Body of pancreas (tissue), 4 donors: ENCODE data around the gene PWP1. TPM values are rescaled to one million over a fixed set of nuclear protein-coding genes. Genes with fewer than 3 reads are reported as not detected.

ENCODE experiments used
- ATAC-seq: fragments of 150-250 bp; one replicate; pipeline ENCODE4 v1.9.1; 2016
- DNase-seq, 4 donors: peaks; one replicate each; pipeline ENCODE4 v3.0.0-alpha.2; 2019
- H3K27ac ChIP-seq, 4 donors: fragments of 200-600 bp; sonication (generic); 1 replicate in 3 of 4; 2 replicates in 1 of 4; pipeline versions ENCODE4 v1.5.1 to v1.6.1; 2016 to 2019; ENCODE audit warnings: mild to moderate bottlenecking in 1 of 4, mixed read lengths in 1 of 4, moderate library complexity in 1 of 4
- H3K27me3 ChIP-seq, 2 donors: fragments of 200-600 bp; sonication (generic); one replicate each; pipeline ENCODE4 v1.6.0; 2016; ENCODE audit warnings: mild to moderate bottlenecking in 1 of 2
- H3K36me3 ChIP-seq, 2 donors: fragments of 200-600 bp; sonication (generic); replicated peaks in 1 of 2; 2 replicates each; pipeline ENCODE4 v1.5.1; 2016; ENCODE audit warnings: low read depth in 2 of 2; ENCODE audit not compliant: insufficient read depth in 1 of 2
- H3K4me1 ChIP-seq: fragments of 200-600 bp; sonication (generic); one replicate; pipeline ENCODE4 v1.6.0; 2016
- H3K4me3 ChIP-seq, 2 donors: fragments of 200-600 bp; sonication (generic); 1 replicate in 1 of 2; 2 replicates in 1 of 2; pipeline ENCODE4 v1.5.1; 2016 to 2019
- H3K9me3 ChIP-seq, 3 donors: fragments of 200-600 bp; sonication (generic); 1 replicate in 2 of 3; 2 replicates in 1 of 3; pipeline ENCODE4 v1.5.1; 2016
- CTCF ChIP-seq, 7 experiments: fragments of 450-650 bp in 4 of 7; fragments of 200-600 bp in 3 of 7; sonication (generic) in 3 of 7; IDR thresholded peaks; one replicate each; pipeline ENCODE4 v1.5.1; 2016 to 2019; ENCODE audit warnings: antibody characterized with exemption in 7 of 7
- POLR2A ChIP-seq, 3 donors: fragments of 450-650 bp; IDR thresholded peaks; one replicate each; pipeline ENCODE4 v1.6.1; 2016; ENCODE audit warnings: antibody characterized with exemption in 3 of 3, mild to moderate bottlenecking in 2 of 3
- WGBS, 2 donors: methylation state at CpG; one replicate each; pipeline ENCODE4 v1.1.5; 2017; 5-methylcytosine and 5-hydroxymethylcytosine counted together
- intact Hi-C: fragments of 100-400 bp; cut with DNase I; formaldehyde crosslinking; loops from one replicate; pipeline ENCODE4 v1.15.1; 2023
- total RNA-seq, 2 donors: library from RNA; depleted of rRNA; stranded (reverse); fragments of >200 nt; gene quantifications; one replicate each; pipeline ENCODE4 v1.1.0, GENCODE V29; 2016

The PWP1 gene
- total RNA-seq, 2 donors from 2014 or later, result 48.8 to 97.9 TPM

GRCh38 chr12:107646436-107646835 lies 39.2 kb upstream of the PWP1 start:
- TF ChIP-seq CTCF (IDR thresholded peaks at IDR 0.05), result no peak
- TF ChIP-seq POLR2A (IDR thresholded peaks at IDR 0.05), result no peak
- H3K4me1 ChIP-seq, result no peaks in the 10 kb centered on the region
- intact Hi-C loops, result no loop called here
- DNase-seq (no peak), ATAC-seq (no peak)
- no peaks in the 10 kb centered on the region for H3K9me3 ChIP-seq
- WGBS, 2 donors, result 88 to 93% methylated on average over 6 to 7 of the region's 7 CpGs
- no peak overlapping the region for H3K4me3 ChIP-seq
- no peaks in the 10 kb centered on the region for H3K27me3 ChIP-seq
- no peaks in the 10 kb centered on the region for H3K36me3 ChIP-seq
- H3K27ac ChIP-seq, result no peak overlapping the region

GRCh38 chr12:107649661-107650061 lies 35.9 kb upstream of the PWP1 start:
- no peaks in the 10 kb centered on the region for H3K36me3 ChIP-seq
- no peak for ATAC-seq
- TF ChIP-seq CTCF (IDR thresholded peaks at IDR 0.05) (no peak), POLR2A (IDR thresholded peaks at IDR 0.05) (no peak)
- intact Hi-C loops, result no loop called here
- no peaks in the 10 kb centered on the region for H3K9me3 ChIP-seq
- H3K4me1 ChIP-seq, result no peaks in the 10 kb centered on the region
- H3K4me3 ChIP-seq, result no peak overlapping the region
- WGBS, 2 donors, result 17 to 58% methylated on average over 4 of the region's 4 CpGs
- H3K27ac ChIP-seq, result no peak overlapping the region
- DNase-seq, result no peak
- no peaks in the 10 kb centered on the region for H3K27me3 ChIP-seq

GRCh38 chr12:107650977-107651376 lies 34.6 kb upstream of the PWP1 start:
- no peak for ATAC-seq
- TF ChIP-seq CTCF (IDR thresholded peaks at IDR 0.05) (no peak), POLR2A (IDR thresholded peaks at IDR 0.05) (no peak)
- H3K27ac ChIP-seq, result no peak overlapping the region
- H3K27me3 ChIP-seq, result no peaks in the 10 kb centered on the region
- 46 to 56% methylated on average over 10 of the region's 10 CpGs for WGBS, 2 donors
- no peaks in the 10 kb centered on the region for H3K9me3 ChIP-seq
- no peak overlapping the region for H3K4me3 ChIP-seq
- intact Hi-C loops, result no loop called here
- no peaks in the 10 kb centered on the region for H3K4me1 ChIP-seq
- H3K36me3 ChIP-seq, result no peaks in the 10 kb centered on the region
- no peak for DNase-seq

GRCh38 chr12:107651571-107652449 lies 33.8 kb upstream of the PWP1 start:
- ATAC-seq (no peak), DNase-seq (no peak)
- H3K27me3 ChIP-seq, result no peaks in the 10 kb centered on the region
- no peaks in the 10 kb centered on the region for H3K9me3 ChIP-seq
- TF ChIP-seq POLR2A (IDR thresholded peaks at IDR 0.05), result no peak
- TF ChIP-seq CTCF (IDR thresholded peaks at IDR 0.05), result no peak
- 33 to 37% methylated on average over 10 to 11 of the region's 11 CpGs for WGBS, 2 donors
- no peak overlapping the region for H3K27ac ChIP-seq
- intact Hi-C loops, result no loop called here
- no peaks in the 10 kb centered on the region for H3K4me1 ChIP-seq
- no peaks in the 10 kb centered on the region for H3K36me3 ChIP-seq
- no peak overlapping the region for H3K4me3 ChIP-seq

- Histone ChIP-seq H3K27ac (no peak overlapping the region), H3K27me3 (no peaks in the 10 kb centered on the region), H3K4me1 (no peaks in the 10 kb centered on the region), H3K9me3 (no peaks in the 10 kb centered on the region), H3K4me3 (no peak overlapping the region), H3K36me3 (no peaks in the 10 kb centered on the region)
- DNase-seq (no peak), ATAC-seq (no peak)
- WGBS, 2 donors, result 51 to 74% methylated on average over 2 of the region's 2 CpGs
- intact Hi-C loops, result no loop called here
- TF ChIP-seq CTCF (IDR thresholded peaks at IDR 0.05) (no peak), POLR2A (IDR thresholded peaks at IDR 0.05) (no peak)
Observed at GRCh38 chr12:107653519-107653918, 32.1 kb upstream of the PWP1 start.
